CD8-positive, alpha-beta memory T cell (primary cell): ENCODE data around the gene EEF2. TPM values are rescaled to one million over a fixed set of nuclear protein-coding genes. Genes with fewer than 3 reads are reported as not detected.

Source experiments
- CTCF ChIA-PET: fragments of 350-600 bp; sonication (Branson Sonifier 250); formaldehyde crosslinking; loops from one replicate; lab custom pipeline; 2021; ENCODE audit warnings: antibody characterized with exemption; lab: Charles Lee
- POLR2A ChIA-PET: fragments of 350-600 bp; sonication (Branson Sonifier 250); formaldehyde crosslinking; loops from one replicate; lab custom pipeline; 2021; ENCODE audit warnings: antibody characterized with exemption; lab: Charles Lee
- DNase-seq, 5 donors: peaks; one replicate each; pipeline versions ENCODE4 v3.0.0 to v3.0.0-alpha.2; 2020 to 2022; ENCODE audit warnings: mixed read lengths in 1 of 5
- H3K27ac ChIP-seq: one replicate; pipeline ENCODE4 v1.7.0; 2013; ENCODE audit warnings: low read depth, mild to moderate bottlenecking, low read length, moderate library complexity
- H3K27me3 ChIP-seq: 2 replicates; pipeline ENCODE4 v1.7.0; 2013; ENCODE audit warnings: low read length, mild to moderate bottlenecking; ENCODE audit not compliant: insufficient read depth, poor library complexity, severe bottlenecking
- H3K36me3 ChIP-seq: 2 replicates; pipeline ENCODE4 v1.7.0; 2013; ENCODE audit warnings: mild to moderate bottlenecking, low read length, moderate library complexity; ENCODE audit not compliant: insufficient read depth
- H3K4me1 ChIP-seq: 2 replicates; pipeline ENCODE4 v1.7.0; 2013; ENCODE audit warnings: mild to moderate bottlenecking, low read length, moderate library complexity; ENCODE audit not compliant: insufficient read depth
- H3K4me3 ChIP-seq: 2 replicates; pipeline ENCODE4 v1.7.0; 2013; ENCODE audit warnings: mild to moderate bottlenecking, low read length
- H3K9me3 ChIP-seq: 2 replicates; pipeline ENCODE4 v1.7.0; 2013; ENCODE audit warnings: mild to moderate bottlenecking, low read length
- H3K27ac Mint-ChIP-seq, 8 donors: one replicate each; pipeline ENCODE4 v1.8.0; 2020 to 2021; ENCODE audit warnings: mixed read lengths in 8 of 8, mild to moderate bottlenecking in 6 of 8, inconsistent platforms in 3 of 8, moderate library complexity in 3 of 8
- H3K27me3 Mint-ChIP-seq, 2 donors: one replicate each; pipeline ENCODE4 v1.8.0; 2020 to 2021; ENCODE audit warnings: mixed read lengths in 2 of 2, mild to moderate bottlenecking in 1 of 2, moderate library complexity in 1 of 2
- H3K36me3 Mint-ChIP-seq, 3 donors: one replicate each; pipeline ENCODE4 v1.8.0; 2020 to 2021; ENCODE audit warnings: mixed read lengths in 3 of 3, inconsistent platforms in 1 of 3, mild to moderate bottlenecking in 1 of 3
- H3K4me1 Mint-ChIP-seq, 3 donors: one replicate each; pipeline ENCODE4 v1.8.0; 2020 to 2021; ENCODE audit warnings: mixed read lengths in 3 of 3, inconsistent platforms in 1 of 3, mild to moderate bottlenecking in 1 of 3
- H3K4me3 Mint-ChIP-seq, 7 donors: one replicate each; pipeline ENCODE4 v1.8.0; 2020 to 2021; ENCODE audit warnings: mixed read lengths in 7 of 7, mild to moderate bottlenecking in 6 of 7, moderate library complexity in 4 of 7, inconsistent platforms in 2 of 7
- H3K9me3 Mint-ChIP-seq, 5 donors: one replicate each; pipeline ENCODE4 v1.8.0; 2020 to 2022; ENCODE audit warnings: mixed read lengths in 5 of 5, mild to moderate bottlenecking in 3 of 5, moderate library complexity in 2 of 5, inconsistent platforms in 1 of 5
- polyA plus RNA-seq: library from polyadenylated mRNA; unstranded; fragments of 300-500 nt; fragmentation: Illumina TruSeq; gene quantifications from one replicate; pipeline ENCODE4 v1.2.3, GENCODE V29; 2021
- total RNA-seq, 2 experiments: library from RNA; stranded (reverse); gene quantifications; one replicate each; pipeline ENCODE4 v1.2.3, GENCODE V29; 2021

Gene EEF2
- total and polyA plus RNA-seq, 3 experiments from 2014 or later: 533 to 3,129 (median 3,106) TPM

DNA sequence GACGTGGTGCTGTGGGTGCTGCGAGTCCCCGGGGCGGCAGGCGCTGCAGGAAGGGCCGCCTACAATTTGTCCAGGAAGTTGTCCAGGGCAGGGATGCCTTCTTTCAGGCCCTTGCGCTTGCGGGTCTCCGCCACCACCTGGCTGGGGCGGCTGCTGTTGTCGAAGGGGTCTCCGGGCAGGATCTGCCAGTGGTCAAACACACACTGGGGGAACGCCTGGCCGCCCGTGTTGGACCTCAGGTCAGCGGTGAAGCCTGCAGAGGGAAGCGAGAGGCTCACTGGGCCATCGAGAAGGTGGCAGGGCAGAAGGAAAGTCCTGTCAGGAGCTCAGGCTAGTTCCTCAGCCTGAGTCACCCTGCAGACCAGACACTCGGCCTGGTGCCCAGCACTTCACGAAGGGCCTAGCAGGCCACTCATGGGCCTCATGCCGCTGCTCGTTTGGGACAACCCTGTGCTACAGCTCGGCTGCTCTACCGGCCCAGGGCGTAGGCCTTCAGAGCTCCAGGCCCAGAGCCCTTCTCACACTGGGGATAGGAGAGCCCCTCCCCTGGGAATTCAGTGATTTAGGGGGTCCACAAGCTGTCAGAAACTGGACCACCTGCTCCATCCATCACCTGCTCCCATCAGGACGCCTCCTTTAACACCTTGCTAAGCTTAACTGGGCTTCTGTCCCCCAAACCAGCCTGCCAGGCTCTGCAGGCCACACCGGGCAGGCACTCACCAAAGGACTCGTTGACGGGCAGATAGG is 8.6 kb downstream of the EEF2 start:
- H3K36me3 Mint-ChIP-seq: peaks cover 5 to 59% (median 8%) of the 10 kb centered on the region in 3 donors
- Histone ChIP-seq H3K27me3 (no peaks in the 10 kb centered on the region), H3K27ac (no peak overlapping the region), H3K9me3 (no peaks in the 10 kb centered on the region), H3K4me3 (no peak overlapping the region), H3K4me1 (no peaks in the 10 kb centered on the region), H3K36me3 (peaks cover 52% of the 10 kb centered on the region)
- peaks cover 2 to 13% (median 5%) of the 10 kb centered on the region in 3 donors for H3K4me1 Mint-ChIP-seq
- no peaks in the 10 kb centered on the region for H3K9me3 Mint-ChIP-seq
- POLR2A ChIA-PET: interaction anchor here (0.6 to 0.8 kb wide), 3 partner anchors 8 to 13 kb away, joined by 5 read pairs; partner anchors contain the start of gene EEF2
- H3K4me3 Mint-ChIP-seq: peak overlapping the region in 1 of 7 donors; percentile 49
- peak overlapping the region in 2 of 8 donors; percentile 12 to 86 for H3K27ac Mint-ChIP-seq
- H3K27me3 Mint-ChIP-seq: peaks cover 0 to 9% of the 10 kb centered on the region in 2 donors
- CTCF ChIA-PET: interaction anchor here (1.1 to 1.3 kb wide), 2 partner anchors 9 to 11 kb away, joined by 4 to 5 read pairs; partner anchors contain the start of gene EEF2
- peak in 1 of 5 donors; percentile 6 for DNase-seq

DNA sequence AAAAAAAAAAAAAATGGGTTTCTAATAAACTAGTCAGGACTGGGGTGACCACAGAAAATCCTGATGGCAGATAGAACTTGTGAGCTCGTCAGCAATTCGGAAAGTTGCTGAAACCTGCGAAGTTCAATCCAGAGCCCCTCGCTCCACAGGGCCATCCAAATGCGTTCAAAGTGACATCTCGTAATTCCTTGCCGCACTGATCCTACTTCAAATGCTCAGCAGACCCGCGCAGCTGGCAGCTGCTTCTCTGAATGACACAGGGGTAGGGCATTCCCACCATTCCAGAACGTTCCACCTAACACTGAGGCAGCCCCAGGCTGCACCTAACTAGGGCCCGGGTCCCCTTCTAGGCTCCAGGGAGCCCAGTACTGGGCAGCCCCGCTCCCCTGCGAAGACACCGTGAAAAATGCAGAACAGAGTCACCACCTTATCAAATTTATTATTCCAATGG is 9.6 kb downstream of the EEF2 start:
- Mint-ChIP-seq H3K4me3 (peak overlapping the region in 1 of 7 donors; percentile 49), H3K4me1 (peaks cover 4 to 14% (median 5%) of the 10 kb centered on the region in 3 donors), H3K27ac (peak overlapping the region in 2 of 8 donors; percentile 42 to 64), H3K36me3 (peaks cover 5 to 50% (median 8%) of the 10 kb centered on the region in 3 donors), H3K27me3 (peaks cover 0 to 9% of the 10 kb centered on the region in 2 donors), H3K9me3 (no peaks in the 10 kb centered on the region)
- Histone ChIP-seq H3K4me3 (no peak overlapping the region), H3K36me3 (peaks cover 42% of the 10 kb centered on the region), H3K4me1 (peaks cover 4% of the 10 kb centered on the region), H3K9me3 (no peaks in the 10 kb centered on the region), H3K27ac (no peak overlapping the region), H3K27me3 (no peaks in the 10 kb centered on the region)
- DNase-seq: peak in 1 of 5 donors; percentile 24
- CTCF ChIA-PET: interaction anchor here (1.0 to 1.5 kb wide), 3 partner anchors 8 to 12 kb away, joined by 4 to 7 read pairs (median 6); partner anchors contain the start of gene EEF2
- POLR2A ChIA-PET: interaction anchor here (0.7 to 1.0 kb wide), 2 partner anchors 9 to 82 kb away, joined by 3 to 4 read pairs; no protein-coding TSS in a partner anchor

DNA sequence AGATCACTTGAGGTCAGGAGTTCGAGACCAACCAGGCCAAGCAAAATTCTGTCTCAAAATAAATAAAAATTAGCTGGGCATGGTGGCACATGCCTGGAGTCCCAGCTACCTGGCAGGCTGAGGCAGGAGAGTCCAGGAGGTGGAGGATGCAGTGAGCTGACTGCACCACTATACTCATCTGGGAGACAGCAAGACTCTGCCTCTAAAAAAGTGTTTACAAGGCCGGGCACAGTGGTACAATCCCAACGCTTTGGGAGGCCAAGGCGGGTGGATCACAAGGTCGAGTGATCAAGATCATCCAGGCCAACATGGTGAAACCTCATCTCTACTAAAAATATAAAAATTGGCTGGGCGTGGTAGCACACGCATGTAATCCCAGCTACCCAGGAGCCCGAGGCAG is 10.1 kb downstream of the EEF2 start:
- peak overlapping the region in 1 of 7 donors; percentile 10 for H3K4me3 Mint-ChIP-seq
- Histone ChIP-seq H3K27me3 (no peaks in the 10 kb centered on the region), H3K27ac (no peak overlapping the region), H3K36me3 (peaks cover 37% of the 10 kb centered on the region), H3K4me3 (no peak overlapping the region), H3K4me1 (peaks cover 7% of the 10 kb centered on the region), H3K9me3 (no peaks in the 10 kb centered on the region)
- DNase-seq: peak in 1 of 5 donors; percentile 17
- ChIA-PET POLR2A (interaction anchor here (0.7 to 1.0 kb wide), 2 partner anchors 9 to 82 kb away, joined by 3 to 4 read pairs; no protein-coding TSS in a partner anchor), CTCF (interaction anchor here (1.0 to 1.5 kb wide), 3 partner anchors 9 to 12 kb away, joined by 4 to 7 read pairs (median 6); partner anchors contain the start of gene EEF2)
- H3K27ac Mint-ChIP-seq: peak overlapping the region in 1 of 8 donors; percentile 64
- H3K27me3 Mint-ChIP-seq: peaks cover 0 to 9% of the 10 kb centered on the region in 2 donors
- H3K4me1 Mint-ChIP-seq: peaks cover 8 to 19% (median 10%) of the 10 kb centered on the region in 3 donors
- no peaks in the 10 kb centered on the region for H3K9me3 Mint-ChIP-seq
- H3K36me3 Mint-ChIP-seq: peaks cover 5 to 48% (median 8%) of the 10 kb centered on the region in 3 donors

DNA sequence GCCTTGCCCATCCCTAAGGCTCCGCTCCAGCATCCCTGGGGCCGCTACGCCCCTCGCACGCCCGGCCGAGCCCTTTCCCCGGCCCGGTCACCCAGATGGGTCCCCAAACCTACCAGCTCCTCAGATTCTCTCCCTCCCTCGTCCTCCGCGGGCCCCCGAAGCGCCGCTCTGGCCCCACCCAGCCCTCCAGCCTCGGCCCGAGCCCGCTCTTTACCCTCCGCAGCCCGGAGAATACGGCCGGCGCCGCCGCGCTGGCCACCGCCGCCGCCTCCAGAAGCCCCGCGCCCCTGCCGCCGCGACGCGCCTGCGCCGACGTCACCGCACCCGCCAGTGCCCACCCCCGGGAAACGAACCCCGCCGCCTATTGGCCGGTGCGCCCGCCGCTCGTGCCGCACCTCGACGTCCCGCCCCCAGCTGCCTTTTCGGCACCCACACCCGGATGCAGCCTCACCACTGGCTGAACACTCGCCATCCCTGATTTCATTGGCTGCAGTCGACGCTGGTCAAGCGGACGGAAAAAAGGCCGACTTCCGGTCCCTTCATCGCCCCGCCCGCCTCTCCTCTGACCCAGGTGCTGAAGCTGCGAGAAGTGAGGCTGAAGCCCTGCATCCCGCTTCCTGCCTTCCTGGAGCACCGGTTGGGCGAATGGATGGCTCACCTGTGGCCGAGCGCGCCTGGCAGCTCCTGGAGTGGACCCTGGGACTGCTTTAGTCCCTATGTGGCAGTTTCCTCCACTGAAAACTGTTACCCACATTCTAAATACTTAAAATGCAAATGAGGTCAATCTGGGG is 14.3 kb downstream of the EEF2 start, which contains the start of gene DAPK3:
Gene DAPK3 (minus strand): TSS at position 292 of the 791 bp plus-strand sequence. CDS start 1,364 bp downstream, outside the sequence.
- Mint-ChIP-seq H3K27me3 (peaks cover 0 to 3% of the 10 kb centered on the region in 2 donors), H3K4me1 (peaks cover 21 to 39% (median 38%) of the 10 kb centered on the region in 3 donors), H3K4me3 (peak within 1 kb of the TSS; percentile 87 to 95 (median 89)), H3K27ac (peak within 1 kb of the TSS; percentile 80 to 95 (median 90)), H3K36me3 (peaks cover 0 to 43% (median 2%) of the 10 kb centered on the region in 3 donors), H3K9me3 (no peaks in the 10 kb centered on the region)
- Histone ChIP-seq H3K27me3 (no peaks in the 10 kb centered on the region), H3K9me3 (no peaks in the 10 kb centered on the region), H3K4me3 (peak within 1 kb of the TSS; percentile 84), H3K4me1 (peaks cover 18% of the 10 kb centered on the region), H3K36me3 (peaks cover 9% of the 10 kb centered on the region), H3K27ac (peak within 1 kb of the TSS; percentile 84)
- peak; percentile 83 to 91 (median 87) for DNase-seq
- ChIA-PET POLR2A (interaction anchor here (0.6 to 1.6 kb wide), 7 partner anchors 8 to 208 kb away, joined by 3 to 25 read pairs (median 4); partner anchors contain the start of genes EEF2 and MRPL54), CTCF (interaction anchor here (0.9 to 3.8 kb wide), 4 partner anchors 12 to 138 kb away, joined by 3 to 14 read pairs (median 6); partner anchors contain the start of gene EEF2)

DNA sequence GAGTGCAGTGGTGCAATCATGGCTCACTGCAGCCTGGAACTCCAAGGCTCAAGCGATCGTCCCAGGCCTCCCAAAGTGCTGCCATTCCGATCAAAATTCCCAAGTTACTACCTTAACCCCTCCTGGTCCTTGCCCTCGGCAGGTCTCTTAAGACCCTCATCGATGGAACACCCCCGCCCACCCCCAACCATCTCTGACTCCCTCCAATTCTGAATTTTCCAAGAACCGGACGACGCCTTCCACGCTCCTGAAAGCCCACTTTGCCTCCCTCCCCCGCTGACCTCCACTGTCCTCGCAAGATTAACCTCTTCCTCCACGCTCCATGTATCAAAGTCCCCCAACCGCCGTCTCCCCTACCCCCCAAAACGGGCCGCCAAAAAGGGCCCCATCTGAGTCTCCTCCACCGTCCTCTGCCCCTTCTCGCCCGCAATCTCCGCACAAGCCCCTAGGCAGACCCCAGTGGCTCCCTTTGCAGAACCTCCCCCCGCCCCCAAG is 14.9 kb downstream of the EEF2 start:
- Mint-ChIP-seq H3K27me3 (no peaks in the 10 kb centered on the region), H3K36me3 (peaks cover 0 to 43% (median 2%) of the 10 kb centered on the region in 3 donors), H3K9me3 (no peaks in the 10 kb centered on the region), H3K27ac (peak overlapping the region; percentile 5 to 95 (median 88)), H3K4me3 (peak overlapping the region; percentile 87 to 95 (median 89)), H3K4me1 (peaks cover 21 to 42% (median 38%) of the 10 kb centered on the region in 3 donors)
- POLR2A ChIA-PET: interaction anchor here (0.6 to 1.6 kb wide), 7 partner anchors 8 to 208 kb away, joined by 3 to 25 read pairs (median 4); partner anchors contain the start of genes EEF2 and MRPL54
- CTCF ChIA-PET: interaction anchor here (1.6 to 3.8 kb wide), 2 partner anchors 15 to 18 kb away, joined by 8 to 14 read pairs; partner anchors contain the start of gene EEF2
- H3K4me1 ChIP-seq: peaks cover 18% of the 10 kb centered on the region
- peak overlapping the region; percentile 84 for H3K27ac ChIP-seq
- no peaks in the 10 kb centered on the region for H3K9me3 ChIP-seq
- DNase-seq: no peak
- no peaks in the 10 kb centered on the region for H3K27me3 ChIP-seq
- peak overlapping the region; percentile 84 for H3K4me3 ChIP-seq
- peaks cover 5% of the 10 kb centered on the region for H3K36me3 ChIP-seq

DNA sequence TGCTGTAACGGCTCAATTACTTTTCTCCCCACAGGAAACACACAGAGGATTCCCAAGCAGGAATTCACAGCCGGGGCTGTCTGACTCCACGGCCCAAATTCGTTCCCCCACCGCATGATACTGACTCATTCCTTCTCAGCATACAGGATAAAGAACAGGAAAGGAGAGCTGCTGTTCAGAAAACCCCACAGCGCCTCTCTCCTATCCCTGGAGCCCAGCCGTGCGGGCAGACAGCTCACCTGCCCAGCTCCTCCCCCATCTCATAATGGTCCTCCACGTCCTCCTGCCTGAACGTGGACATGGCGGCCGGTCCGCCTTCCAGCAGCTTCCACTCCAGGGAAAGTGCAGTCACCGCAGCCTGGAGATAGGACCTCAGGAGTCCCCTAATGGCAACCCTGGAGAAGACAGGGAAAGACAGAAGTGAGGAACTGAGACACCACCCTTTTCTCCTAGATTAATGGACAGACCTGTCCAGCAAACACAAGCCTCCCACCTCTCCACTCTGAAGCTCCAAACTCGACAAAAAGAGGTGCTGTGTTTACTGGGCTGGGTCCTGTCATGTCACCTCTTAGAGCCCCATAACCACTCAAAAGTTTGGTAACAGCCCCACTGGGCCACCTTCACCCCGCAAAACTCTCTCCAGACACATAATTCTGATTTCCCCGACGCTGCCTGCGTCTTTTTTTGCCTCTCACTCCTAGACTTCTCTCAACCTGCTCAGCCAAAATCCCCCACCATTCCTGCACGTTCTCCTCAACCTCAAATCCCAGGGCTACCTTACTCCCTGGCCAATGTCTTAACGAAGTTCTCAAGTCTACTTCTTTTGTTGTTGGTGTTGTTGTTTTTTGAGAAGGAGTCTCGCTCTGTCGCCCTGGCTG is 15.6 kb downstream of the EEF2 start:
- H3K27me3 Mint-ChIP-seq: no peaks in the 10 kb centered on the region

More for the DNA sequence above, 15.6 kb downstream of the EEF2 start:
- H3K4me3 Mint-ChIP-seq: peak overlapping the region; percentile 87 to 95 (median 89)
- peaks cover 0 to 48% (median 2%) of the 10 kb centered on the region in 3 donors for H3K36me3 Mint-ChIP-seq
- Histone ChIP-seq H3K27me3 (no peaks in the 10 kb centered on the region), H3K4me3 (peak overlapping the region; percentile 84), H3K27ac (peak overlapping the region; percentile 84), H3K36me3 (peaks cover 5% of the 10 kb centered on the region), H3K4me1 (peaks cover 18% of the 10 kb centered on the region), H3K9me3 (no peaks in the 10 kb centered on the region)
- H3K9me3 Mint-ChIP-seq: no peaks in the 10 kb centered on the region
- ChIA-PET POLR2A (no interaction called here), CTCF (interaction anchor here (1.1 to 3.8 kb wide), 2 partner anchors 15 to 18 kb away, joined by 9 to 14 read pairs; partner anchors contain the start of gene EEF2)
- peak overlapping the region; percentile 5 to 95 (median 88) for H3K27ac Mint-ChIP-seq
- no peak for DNase-seq
- peaks cover 21 to 42% (median 38%) of the 10 kb centered on the region in 3 donors for H3K4me1 Mint-ChIP-seq
